Keratinocyte (primary cell): ENCODE data around the gene PRKCZ.

ENCODE experiments used
- EZH2 ChIP-seq: IDR thresholded peaks from one replicate; pipeline ENCODE4 v1.6.1; 2012; ENCODE audit warnings: inconsistent platforms, mild to moderate bottlenecking, low read length, moderate library complexity
- TF ChIP-seq, protein P1 (sequence below), 3 experiments: IDR thresholded peaks in 1 of 3; conservative IDR thresholded peaks in 1 of 3; optimal IDR thresholded peaks in 1 of 3; 2 replicates in 2 of 3; 3 replicates in 1 of 3; pipeline versions ENCODE3 to v1.5.1; 2011; ENCODE audit warnings: low read length in 3 of 3, mild to moderate bottlenecking in 3 of 3, moderate library complexity in 2 of 3, control low read depth in 1 of 3, inconsistent platforms in 1 of 3; ENCODE audit not compliant: insufficient read depth in 2 of 3; ENCODE audit errors: extremely low read depth in 1 of 3

- TF ChIP-seq EZH2 = no peak
- TF ChIP-seq, protein P1, sequence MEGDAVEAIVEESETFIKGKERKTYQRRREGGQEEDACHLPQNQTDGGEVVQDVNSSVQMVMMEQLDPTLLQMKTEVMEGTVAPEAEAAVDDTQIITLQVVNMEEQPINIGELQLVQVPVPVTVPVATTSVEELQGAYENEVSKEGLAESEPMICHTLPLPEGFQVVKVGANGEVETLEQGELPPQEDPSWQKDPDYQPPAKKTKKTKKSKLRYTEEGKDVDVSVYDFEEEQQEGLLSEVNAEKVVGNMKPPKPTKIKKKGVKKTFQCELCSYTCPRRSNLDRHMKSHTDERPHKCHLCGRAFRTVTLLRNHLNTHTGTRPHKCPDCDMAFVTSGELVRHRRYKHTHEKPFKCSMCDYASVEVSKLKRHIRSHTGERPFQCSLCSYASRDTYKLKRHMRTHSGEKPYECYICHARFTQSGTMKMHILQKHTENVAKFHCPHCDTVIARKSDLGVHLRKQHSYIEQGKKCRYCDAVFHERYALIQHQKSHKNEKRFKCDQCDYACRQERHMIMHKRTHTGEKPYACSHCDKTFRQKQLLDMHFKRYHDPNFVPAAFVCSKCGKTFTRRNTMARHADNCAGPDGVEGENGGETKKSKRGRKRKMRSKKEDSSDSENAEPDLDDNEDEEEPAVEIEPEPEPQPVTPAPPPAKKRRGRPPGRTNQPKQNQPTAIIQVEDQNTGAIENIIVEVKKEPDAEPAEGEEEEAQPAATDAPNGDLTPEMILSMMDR (optimal IDR thresholded peaks at IDR 0.05 in 1 of 3, IDR thresholded peaks at IDR 0.05 in 1 of 3, conservative IDR thresholded peaks at IDR 0.05 in 1 of 3; ENCODE audit: extremely low read depth in 1 of 3, insufficient read depth in 2 of 3, low read length in 3 of 3) = no peak
Measured at GRCh38 chr1:2186901-2187300, 136.7 kb downstream of the PRKCZ start.
